Stimulated activated CD4-positive, alpha-beta T cell treated with anti-CD3 and anti-CD28 coated beads, Interleukin-15, amount 100 ng/mL, for 1 hour (primary cell): ENCODE results near the gene GRIA1.

ENCODE experiments used
- DNase-seq, 2 donors: peaks; one replicate each; pipeline ENCODE4 v3.0.0-alpha.2; 2020; ENCODE audit warnings: low read depth in 1 of 2, low spot score in 1 of 2

GRIA1 gene

DNA sequence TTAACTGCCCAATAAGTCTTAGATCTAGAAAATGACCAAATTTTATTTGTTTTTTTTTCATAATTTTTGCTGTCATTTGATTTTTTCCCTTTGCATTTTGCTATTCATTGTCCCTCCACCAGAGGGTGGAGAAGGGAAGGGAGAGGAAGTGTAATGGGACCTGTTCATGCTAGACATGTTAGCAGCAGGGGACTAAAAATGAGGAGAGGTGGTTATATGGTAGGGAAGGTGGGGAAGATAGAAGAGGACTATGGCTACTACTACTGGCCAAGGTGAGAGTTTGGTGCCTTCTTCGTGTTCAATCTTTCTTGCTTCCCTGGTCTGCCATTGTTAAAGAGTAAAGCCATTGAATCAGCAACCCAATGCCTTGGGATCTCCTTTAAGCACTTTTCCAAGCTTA is 6.4 kb downstream of the GRIA1 start:
- no peak for DNase-seq

DNA sequence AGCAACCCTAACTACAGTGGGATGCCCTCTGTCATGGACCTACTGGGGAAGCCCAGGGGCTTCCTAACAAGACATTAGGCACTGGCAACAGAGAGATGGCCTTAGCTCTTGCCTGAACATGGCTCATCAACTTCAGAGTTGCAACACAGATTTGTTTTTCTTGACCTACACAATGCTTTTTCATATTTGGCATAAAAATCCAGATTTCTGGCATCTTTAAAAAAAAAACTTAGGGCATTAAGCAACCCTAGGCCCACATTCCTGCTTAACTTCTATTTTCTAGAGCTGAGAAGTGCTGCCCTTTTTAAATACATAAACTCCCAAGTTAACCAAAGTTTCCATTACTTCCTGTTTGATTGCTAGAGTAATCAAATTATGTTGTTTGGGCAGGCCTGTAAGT is 8.0 kb downstream of the GRIA1 start:
- no peak for DNase-seq

DNA sequence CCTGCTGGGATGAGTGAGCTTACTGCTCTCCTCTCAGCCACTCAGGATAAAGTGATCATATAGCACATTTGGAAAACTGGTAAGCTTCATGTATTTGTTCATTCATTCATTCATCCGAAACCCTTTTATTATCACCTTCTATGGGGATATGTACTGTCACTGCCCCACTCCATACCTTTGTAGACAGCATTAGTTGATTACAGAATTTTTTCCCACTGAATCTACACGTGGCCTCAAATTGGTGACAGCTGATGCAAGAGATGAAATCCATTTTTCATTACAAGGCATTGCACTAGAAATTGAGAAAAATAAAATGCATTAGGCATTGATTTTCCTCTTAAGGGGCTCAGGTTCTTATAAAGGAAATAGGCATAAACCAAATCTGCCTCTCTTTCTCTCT is 9.7 kb downstream of the GRIA1 start:
- DNase-seq: no peak

DNA sequence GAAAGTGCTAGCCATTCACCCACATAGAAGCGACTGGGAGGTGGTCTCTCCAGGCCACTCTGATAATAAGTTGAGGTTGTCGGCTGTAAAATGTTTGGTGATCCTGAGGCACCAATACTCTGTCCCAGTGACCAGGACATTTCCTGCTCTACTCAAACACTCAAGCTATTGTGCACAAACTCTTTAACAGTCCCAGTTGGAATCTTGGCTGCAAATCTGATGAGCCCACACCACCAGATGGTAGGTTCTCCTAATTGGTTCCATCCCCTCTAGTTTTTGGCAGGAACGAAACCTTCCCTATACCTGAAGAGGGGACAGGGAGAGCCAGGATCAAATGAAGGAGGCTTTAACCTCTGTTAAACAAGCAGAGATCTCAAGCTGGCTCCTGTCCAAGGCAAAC is 14.3 kb downstream of the GRIA1 start:
- DNase-seq: no peak

DNA sequence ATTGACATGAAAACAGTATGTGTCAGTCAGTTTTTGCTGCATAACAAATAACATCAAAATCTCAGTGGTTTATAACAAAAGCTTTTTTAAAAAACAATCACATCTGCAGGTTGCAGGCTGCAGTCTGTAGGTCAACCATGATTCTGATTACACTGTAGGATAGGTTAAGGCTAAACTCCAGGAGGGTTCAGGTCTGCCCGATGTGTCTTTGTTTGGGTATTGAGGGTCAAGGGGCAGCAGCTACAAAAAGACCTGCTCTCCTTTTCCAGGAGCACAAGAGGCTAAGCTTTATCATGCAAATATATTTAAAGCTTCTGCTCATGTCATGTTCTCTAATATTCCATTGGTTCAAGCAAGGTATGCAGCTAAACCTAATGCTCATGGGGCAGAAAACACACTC is 18.2 kb downstream of the GRIA1 start:
- DNase-seq: no peak

DNA sequence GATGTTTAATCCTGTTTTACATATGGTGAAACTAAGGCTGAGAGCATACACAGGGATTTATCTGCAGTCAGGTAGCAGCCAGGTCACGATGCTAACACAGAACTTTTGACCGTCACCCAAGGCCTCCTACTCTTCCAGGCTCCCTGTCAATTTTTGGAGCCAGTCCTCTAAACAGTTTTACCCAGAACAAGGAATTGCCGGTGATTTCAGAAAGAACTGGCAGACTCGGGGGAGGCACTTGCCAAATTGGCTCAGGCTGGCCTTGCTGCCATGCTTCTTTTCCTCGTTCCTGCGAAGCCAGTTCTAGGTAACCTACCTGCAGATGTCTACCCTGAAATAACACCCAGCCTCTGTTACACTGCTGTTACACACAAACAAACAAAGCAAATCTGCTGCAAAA is 21.2 kb downstream of the GRIA1 start:
- DNase-seq: no peak

DNA sequence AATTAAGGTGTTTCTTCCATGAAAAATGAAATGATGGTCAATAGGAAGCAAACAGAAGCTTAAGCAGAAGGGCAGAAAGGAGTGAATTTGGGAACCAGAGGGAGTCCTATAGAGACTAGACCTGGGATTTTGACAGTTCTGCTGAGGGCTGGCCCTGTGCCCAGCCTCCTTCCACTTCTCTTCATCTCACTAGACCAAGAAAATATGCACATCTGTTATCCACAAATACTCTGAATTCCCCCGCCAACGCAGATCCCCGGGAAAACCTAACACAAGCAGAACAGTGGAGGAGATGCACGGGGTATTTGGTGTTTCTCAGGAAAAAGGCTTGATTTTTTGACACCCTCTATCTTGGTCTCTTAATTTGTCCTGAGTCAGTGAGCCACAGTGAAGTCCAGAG is 22.7 kb downstream of the GRIA1 start:
- no peak for DNase-seq

DNA sequence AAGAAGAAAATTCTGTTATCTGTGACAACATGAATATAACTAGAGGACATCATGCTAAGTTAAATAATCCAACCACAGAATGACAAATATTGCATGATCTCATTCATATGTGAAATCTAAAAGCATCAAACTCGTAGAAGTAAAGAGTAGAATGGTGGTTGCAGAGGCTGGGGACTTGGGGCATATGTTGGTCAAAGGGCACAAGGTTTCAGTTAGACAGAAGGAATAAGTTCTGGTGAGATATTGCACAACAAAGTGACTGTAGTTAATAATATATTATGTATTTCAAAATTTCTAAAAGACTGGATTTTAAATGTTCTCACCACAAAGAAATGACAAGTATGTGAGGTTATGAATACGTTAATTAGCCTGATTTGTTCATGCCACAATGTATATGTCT is 24.8 kb downstream of the GRIA1 start:
- DNase-seq: no peak

DNA sequence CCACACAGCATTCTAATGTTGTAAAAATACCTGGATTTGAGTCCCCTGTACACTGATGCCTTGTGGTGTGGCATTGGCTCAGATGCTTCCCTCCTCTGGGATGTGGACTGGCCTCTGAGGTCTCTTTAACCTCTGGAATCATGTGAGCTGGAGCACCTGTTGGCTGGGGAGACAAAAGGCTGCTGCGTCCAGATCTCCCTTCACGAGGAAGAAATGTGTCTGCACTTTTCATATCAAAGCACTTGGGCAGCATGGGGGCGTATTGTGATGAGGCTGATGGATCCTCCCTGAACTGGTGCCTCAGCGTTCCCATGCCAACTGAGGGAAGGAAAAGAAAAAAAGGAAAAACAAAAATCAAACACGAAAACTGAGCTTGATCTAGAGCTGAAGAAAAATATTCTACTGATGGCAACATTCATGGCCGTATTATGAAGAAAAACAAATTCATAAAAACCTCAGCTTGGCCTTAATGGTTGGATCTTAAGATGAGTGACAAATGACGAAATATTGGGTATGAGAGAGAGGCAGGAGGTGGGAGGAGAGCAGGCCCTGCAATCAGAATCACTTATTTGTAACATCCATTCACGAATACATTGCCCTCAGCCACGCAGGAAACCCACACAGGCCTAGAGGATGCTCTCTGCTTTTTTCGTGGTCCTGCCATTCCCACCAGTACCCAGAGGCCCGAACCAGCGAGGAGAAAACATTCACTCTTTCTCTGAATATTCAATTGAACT is 26.2 kb downstream of the GRIA1 start:
- no peak for DNase-seq

DNA sequence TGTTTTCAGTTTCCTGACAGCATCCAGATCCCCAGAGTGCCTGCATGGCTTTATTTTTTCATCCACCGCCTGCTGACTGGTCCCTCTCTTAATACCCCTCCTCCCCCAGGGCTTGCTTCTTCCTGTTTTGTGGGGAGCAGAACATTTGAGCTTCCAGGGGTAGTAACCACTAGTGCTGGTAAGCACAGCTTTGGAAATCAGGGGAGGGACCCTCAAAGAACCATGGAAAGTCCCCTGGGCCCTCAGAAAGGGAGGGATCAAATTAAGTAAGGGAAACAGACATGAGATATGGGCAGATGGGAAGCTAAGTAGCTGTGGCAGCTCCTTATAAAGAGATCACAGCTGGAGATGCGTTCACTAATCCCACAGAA is 26.8 kb downstream of the GRIA1 start:
- no peak for DNase-seq

DNA sequence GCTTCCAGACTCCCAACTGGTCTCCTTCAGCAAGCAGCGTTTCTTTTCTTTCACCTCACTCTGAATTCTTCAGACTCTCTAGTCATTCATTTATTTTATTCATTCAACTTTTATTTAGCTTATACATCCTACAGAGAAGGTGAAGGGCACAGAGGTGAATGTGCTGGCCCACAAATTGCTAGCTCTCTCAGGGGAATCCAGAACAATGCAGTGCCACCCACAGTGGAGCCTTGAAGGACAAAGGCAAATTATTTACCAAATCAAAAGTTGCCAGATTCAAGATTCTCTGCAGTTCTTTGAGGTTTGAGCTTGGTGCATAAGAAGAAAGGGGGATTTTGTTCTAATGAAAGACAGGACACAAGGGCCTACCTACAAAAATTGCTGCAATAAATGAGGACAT is 29.7 kb downstream of the GRIA1 start:
- no peak for DNase-seq

DNA sequence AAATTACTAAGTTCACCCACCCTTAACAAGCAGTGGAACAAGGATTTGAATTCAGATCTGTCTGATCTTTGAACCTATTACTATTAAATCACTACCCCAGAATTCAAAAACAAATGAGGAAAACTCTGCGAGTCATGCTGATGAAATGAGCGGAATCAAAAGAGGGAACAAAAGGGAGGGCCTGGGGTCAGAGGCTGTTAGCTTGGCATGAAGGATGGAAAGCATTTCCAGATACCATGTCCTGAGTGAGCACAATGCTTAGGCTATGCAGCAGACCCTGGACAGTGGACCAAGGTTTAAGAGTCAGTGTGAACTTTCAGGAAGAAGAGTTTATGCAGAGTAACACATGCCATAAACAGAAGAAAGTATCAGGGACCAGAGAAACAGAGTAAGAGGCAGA is 30.5 kb downstream of the GRIA1 start:
- no peak for DNase-seq

DNA sequence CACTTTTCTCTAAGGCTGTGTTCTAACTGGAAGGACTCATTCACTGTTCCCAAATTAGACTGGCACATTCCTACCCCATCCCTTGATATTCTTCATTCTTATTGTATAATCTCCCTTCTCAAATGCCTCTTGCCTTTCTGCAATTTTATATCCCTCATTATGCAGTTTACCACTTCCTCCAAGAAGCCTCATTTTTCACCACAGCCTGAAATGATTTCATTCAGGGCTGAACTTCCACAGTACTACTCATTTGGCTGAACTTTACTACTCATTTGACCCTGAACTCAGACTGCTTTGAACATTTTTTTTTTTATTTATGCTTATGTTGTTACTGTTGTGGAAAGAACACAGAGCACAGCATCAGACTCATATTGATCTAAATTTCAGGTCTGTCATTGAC is 32.7 kb downstream of the GRIA1 start:
- DNase-seq: no peak

DNA sequence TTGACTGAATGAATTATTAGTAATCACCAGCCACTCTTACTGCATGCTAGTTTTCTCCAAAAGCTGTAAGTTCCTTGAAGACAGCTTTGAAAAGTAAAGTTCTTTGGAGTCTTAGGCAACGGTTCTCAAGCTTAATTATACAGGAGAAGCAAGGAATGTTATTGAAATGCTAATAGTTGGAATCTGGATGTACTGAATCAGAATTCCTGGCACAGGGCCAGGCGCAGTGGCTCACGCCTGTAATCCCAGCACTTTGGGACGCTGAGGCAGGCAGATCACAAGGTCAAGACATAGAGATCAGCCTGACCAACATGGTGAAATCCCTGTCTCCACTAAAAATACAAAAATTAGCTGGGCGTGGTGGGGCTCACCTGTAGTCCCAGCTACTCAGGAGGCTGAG is 33.4 kb downstream of the GRIA1 start:
- no peak for DNase-seq

DNA sequence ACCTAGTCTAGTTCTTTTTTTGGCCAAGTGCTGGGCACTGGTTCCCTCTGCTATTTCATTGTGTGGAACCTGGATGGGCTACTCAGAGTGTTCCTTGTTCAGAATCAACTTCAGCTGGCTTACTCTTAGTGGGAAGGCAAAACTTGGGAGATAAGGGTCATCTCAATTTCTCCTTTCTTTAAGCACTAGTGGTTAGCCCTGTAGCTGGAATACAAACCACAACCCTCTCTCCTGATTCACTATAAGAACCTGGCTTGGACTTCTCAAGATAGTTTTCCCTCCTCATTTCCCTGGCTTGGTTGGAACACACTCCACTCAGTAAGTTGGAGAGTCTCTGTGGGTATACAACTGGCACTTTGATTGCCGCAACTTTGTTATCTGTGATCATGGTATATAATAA is 35.1 kb downstream of the GRIA1 start:
- DNase-seq: no peak

DNA sequence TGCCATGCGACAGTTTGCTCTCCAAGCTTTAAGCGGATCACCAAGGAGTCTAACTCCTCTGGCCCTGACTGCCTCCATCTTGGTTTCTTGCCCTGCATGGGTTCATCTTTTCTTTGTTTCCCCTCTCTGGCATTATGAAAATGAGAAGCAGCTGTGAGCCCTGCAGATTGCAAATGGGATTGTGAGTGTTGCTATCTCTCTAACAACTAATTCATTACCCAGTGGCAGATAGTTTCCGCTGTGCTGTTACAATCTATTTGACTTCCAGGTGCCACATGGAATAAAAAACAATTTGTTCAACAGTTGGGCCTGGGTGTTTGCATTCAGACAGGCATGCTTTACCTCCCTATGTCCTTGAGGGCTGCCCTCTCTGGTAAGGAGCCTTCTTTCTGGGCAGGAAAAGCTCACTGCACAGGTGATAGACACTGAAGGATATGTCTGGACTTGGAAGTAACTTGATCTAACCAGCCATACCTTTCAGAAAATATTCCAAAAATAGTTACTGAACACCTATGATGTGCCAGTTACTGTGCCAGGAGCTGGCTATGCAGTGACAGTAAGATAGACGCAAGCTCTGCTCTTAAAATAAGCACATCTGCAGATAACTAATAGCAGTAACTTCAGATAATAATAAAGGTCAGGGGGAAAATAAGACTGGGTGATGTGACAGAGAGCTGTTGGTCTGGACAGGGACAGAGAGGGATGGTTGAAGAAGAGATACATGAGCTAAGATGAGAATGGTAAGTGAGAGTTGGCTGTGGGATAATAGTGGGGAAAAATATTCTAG is 40.1 kb downstream of the GRIA1 start:
- no peak for DNase-seq

DNA sequence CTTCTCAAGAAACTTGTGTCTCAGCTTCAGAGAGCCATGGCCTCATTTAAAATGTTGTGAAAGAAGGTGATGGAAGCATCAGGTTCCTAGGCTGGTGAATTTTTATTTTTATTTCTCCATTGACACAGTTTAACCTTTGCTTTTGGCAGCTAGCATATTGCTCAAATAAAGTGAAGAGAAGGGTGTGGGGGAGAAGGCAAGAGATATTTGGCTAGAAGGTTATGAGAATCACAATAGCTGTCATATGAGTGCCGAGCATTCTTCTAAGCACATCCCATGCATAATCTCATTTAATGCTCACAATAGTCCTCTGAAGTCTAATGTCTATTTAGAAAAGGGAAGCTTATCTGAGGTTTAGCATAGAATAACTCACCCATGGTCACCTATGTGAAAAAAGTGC is 43.1 kb downstream of the GRIA1 start:
- no peak for DNase-seq

DNA sequence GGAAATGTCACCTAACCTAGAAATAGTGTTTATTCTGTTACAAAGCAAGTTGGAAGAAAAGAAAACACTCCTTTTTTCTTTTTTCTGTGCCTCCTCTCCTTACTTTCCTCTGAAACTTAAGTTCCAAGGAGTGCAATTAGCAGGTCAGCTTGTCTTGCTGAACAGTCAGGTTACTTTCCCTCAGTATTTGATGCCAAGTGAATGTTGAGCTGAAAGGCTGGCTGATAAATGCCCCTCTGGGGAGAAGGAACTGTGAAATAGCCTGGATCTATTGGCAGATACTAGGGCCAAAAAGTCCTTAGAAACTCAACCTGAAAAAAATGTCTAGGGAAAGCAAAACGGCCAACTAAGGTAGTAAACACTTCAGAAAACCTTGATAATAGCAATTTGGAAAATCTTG is 43.6 kb downstream of the GRIA1 start:
- DNase-seq: no peak

DNA sequence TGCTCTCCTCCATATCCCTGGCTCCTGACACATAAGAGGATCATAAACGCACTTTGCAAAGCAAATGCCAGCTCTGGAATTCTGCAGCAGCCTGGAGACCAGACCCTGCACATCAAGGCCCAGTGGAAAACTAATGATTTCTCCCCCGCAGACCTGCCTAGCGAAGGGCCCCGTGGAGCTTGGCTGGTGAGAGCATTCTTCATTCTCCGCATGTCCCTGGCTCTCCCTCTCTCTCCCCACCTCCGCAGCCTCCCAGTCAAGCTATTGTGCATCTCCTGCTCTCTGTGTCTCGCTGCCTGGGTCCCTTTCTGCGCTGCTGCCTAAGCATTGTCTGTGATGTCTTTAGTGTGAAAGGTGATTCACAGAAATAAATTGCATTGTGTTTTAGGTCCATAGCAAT is 46.7 kb downstream of the GRIA1 start:
- DNase-seq: no peak

DNA sequence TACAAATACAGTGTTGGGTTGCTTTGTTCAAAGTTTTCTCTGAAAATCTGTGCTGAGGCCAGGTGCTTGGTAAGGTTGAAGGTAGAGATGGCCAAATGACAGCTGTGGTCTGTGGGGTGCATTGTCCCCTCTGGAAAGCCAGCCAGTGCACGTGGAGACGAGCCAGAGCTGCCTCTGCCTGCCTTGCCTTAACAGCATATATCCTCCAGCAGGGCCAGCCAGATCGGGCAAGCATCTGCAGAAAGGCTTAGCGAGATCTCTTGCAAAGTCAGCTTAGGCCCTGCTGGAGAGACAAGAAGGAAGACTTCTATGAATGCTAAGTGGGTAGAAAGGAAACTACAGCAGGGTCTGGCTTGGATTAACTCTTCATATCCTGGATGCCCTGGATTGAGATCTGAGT is 49.5 kb downstream of the GRIA1 start:
- no peak for DNase-seq

DNA sequence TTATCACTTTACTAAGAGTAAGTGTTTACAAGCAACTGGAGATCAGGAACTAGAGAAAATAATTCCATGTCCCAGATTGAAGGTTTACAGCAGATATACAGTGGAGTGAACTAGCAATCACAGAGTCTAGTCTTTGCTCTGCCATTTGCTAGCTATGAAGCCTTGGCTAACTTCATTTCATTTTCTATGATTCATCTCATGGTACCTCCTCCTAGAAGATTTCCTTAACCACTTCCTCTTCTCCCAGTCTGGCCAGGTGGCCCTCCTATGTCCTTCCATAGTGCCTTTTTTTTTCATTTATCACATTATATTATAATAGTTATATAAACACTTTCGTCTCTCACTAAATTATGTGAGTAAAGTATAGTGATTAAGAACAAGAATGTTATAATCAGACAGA is 52.1 kb downstream of the GRIA1 start:
- no peak for DNase-seq

DNA sequence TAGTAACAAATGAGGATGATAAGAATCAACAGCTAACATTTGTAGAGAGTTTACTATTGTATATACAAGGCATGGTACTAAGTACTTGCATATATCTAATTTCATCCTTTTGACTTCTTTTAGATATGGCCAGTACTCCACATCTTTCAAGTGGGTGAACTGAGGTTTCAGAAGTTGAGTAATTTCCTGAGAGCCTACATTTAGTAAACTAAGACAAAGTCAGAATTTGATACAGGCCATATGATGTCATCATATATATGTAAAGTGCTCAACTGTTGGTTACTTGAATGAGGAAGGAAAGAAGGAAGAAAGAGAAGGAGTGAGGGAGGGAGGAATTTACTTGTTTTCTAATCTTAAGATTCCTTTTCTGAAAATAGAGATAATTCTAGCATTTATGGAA is 52.8 kb downstream of the GRIA1 start:
- DNase-seq: no peak

DNA sequence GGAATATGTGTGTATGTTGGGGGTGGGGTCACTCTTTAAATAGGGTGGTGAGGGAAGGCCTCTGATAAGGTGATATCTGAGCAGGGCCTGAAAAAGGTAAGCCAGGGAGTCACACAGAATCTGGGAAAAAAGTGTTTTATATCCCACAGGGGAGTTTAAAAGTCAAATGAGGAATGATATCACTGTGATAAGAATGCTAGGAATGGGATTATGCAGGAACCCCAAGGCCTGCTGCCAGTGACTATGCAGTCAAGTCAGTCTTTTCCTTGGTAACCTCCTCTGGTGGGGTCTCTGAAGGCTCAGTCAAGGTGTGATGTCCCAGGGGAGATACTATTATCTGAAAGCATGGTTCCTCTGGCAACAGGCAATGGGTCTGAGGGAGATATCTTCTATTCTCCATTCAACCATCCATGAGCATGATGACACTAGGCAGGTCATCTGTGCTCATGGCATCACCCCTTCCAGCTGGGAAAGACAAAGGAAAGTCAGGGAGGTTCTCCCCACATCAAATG is 53.5 kb downstream of the GRIA1 start:
- DNase-seq: no peak
